ENCODE measurements around the gene WDR82. TPM values are rescaled to one million over a fixed set of nuclear protein-coding genes. Genes with fewer than 3 reads are reported as not detected.

Gene WDR82
- total and polyA plus RNA-seq, 7 donors, result 22.2 to 54.9 (median 46.8) TPM

DNA sequence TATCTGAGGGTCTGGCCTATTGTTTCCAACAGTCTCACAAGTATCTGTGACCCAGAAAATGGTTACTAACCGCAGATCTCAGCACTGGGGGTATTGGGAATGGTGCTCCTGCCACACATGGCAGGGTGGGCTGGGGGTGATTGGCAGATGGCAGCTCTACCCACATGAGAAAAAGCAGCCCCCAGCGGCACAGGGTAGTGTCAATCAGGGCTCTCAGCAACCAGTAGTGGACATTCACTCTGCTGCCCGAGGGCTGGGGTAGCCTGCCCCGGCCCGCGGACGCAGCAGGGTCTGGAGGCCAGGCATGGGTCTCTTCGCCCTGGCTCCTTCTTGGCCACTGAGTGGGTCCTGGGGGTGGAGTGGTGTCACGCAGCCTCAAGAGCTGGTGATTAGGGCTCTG lies 46.2 kb upstream of the WDR82 start:
- TF ChIP-seq, protein P1, sequence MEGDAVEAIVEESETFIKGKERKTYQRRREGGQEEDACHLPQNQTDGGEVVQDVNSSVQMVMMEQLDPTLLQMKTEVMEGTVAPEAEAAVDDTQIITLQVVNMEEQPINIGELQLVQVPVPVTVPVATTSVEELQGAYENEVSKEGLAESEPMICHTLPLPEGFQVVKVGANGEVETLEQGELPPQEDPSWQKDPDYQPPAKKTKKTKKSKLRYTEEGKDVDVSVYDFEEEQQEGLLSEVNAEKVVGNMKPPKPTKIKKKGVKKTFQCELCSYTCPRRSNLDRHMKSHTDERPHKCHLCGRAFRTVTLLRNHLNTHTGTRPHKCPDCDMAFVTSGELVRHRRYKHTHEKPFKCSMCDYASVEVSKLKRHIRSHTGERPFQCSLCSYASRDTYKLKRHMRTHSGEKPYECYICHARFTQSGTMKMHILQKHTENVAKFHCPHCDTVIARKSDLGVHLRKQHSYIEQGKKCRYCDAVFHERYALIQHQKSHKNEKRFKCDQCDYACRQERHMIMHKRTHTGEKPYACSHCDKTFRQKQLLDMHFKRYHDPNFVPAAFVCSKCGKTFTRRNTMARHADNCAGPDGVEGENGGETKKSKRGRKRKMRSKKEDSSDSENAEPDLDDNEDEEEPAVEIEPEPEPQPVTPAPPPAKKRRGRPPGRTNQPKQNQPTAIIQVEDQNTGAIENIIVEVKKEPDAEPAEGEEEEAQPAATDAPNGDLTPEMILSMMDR (IDR thresholded peaks at IDR 0.05), result no peak
- no peak for TF ChIP-seq POLR2AphosphoS5 (IDR thresholded peaks at IDR 0.05)
- no peak for TF ChIP-seq POLR2A (IDR thresholded peaks at IDR 0.05)
- no peak for TF ChIP-seq EP300 (IDR thresholded peaks at IDR 0.05)
- whole genome bisulfite sequencing, 2 donors, result 95 to 98% methylated on average over 9 of the region's 9 CpGs
- no peak for DNase-seq
- Histone ChIP-seq H3K9me3 (no peaks in the 10 kb centered on the region), H3K4me3 (no peak overlapping the region), H3K27ac (no peak overlapping the region), H3K36me3 (no peaks in the 10 kb centered on the region), H3K4me1 (no peaks in the 10 kb centered on the region), H3K27me3 (no peaks in the 10 kb centered on the region)
- intact Hi-C loops (cut with DNase I), result no loop called here

DNA sequence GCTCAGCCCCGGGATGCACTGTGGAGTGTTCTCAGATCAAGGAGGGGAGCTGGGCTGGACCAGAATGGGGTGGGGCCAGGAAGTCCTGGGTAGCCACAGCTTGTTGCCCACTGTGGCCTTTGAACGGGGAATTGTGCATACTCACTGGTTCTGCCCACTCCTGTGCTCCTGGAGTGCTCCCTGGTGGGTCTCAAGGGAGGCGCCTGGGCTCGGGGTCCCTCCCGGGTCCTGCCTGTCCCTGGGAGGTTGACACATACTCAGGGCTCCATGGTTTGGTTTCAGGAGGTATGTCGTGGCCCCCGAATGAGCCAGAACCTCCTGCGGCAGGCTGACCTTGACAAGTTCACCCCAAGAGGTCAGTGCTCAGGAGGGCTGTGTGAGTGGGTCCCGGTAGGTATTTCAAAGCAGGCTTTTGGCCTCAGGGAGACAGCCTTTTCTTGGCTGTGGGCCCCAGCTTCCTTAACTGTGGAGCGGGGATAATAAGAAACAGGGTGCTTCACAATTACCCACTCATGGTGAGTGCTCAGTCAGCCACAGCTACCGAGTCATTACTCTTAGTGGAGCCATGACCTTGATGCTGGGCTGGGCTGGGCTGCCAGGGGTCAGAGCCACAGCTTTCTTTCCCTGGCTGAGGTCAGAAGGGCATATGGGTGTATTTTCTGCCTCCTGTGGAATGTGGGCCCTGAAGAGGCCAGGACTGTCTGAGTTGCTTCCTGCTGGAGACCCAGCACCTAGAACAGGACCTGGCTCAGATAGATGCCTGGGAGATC lies 45.3 kb upstream of the WDR82 start:
- intact Hi-C loops (cut with DNase I), result no loop called here
- Histone ChIP-seq H3K36me3 (no peaks in the 10 kb centered on the region), H3K27ac (no peak overlapping the region), H3K4me1 (no peaks in the 10 kb centered on the region), H3K27me3 (no peaks in the 10 kb centered on the region), H3K9me3 (no peaks in the 10 kb centered on the region), H3K4me3 (no peak overlapping the region)
- TF ChIP-seq POLR2A (IDR thresholded peaks at IDR 0.05) (no peak), POLR2AphosphoS5 (IDR thresholded peaks at IDR 0.05) (no peak), EP300 (IDR thresholded peaks at IDR 0.05) (no peak)
- TF ChIP-seq, protein P1 (IDR thresholded peaks at IDR 0.05), result no peak
- 87 to 90% methylated on average over 11 of the region's 11 CpGs for WGBS, 2 donors
- no peak for DNase-seq

DNA sequence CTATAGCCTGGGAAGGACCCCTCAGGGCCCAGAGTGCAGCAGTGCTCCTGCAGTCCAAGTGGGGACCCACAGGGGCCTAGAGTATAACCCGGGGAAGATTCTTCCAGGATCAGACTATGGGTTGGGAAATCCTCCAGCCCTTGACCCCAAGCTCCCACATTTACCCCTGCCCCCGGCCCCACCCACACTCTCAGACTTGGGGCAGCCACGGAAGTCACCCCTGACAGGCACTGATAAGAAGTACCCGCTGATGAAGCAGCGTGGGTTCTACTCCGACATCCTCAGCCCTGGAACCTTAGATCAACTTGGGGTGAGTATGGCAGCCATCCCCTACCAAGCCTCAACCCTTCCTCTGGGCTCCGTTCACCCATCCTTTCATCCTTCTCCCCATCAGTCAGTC lies 44.0 kb upstream of the WDR82 start:
- Histone ChIP-seq H3K27ac (no peak overlapping the region), H3K4me1 (peaks cover 0 to 9% (median 6%) of the 10 kb centered on the region in 4 donors), H3K9me3 (no peaks in the 10 kb centered on the region), H3K27me3 (no peaks in the 10 kb centered on the region), H3K36me3 (no peaks in the 10 kb centered on the region), H3K4me3 (no peak overlapping the region)
- no peak for TF ChIP-seq POLR2AphosphoS5 (IDR thresholded peaks at IDR 0.05)
- no peak for TF ChIP-seq POLR2A (IDR thresholded peaks at IDR 0.05)
- TF ChIP-seq, protein P1 (IDR thresholded peaks at IDR 0.05), result no peak
- no peak for TF ChIP-seq EP300 (IDR thresholded peaks at IDR 0.05)
- 88 to 92% methylated on average over 7 of the region's 7 CpGs for WGBS, 2 donors
- no peak for DNase-seq
- intact Hi-C loops (cut with DNase I), result no loop called here

DNA sequence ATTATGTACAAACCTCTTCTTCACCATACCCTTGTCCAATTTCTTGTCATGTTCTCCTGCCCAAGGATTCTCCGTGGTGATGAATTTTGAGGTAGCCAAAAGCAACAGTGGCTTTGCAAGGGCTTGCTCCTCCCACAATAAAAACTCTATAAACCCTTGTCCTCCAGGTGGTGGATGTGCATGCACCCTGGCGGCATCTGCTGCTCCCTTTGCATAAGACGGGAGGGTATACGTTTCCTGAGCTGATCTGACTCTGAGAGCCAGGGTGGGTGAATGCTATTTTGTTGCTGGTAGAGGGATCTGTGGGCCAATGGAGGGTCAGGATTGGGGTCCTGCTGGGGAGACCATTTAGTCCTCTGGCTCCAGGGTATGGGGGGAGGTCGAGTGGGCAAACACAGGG lies 43.0 kb upstream of the WDR82 start:
- H3K27me3 ChIP-seq, result no peaks in the 10 kb centered on the region
- H3K36me3 ChIP-seq, result no peaks in the 10 kb centered on the region
- 42 to 70% methylated on average over 5 of the region's 5 CpGs for WGBS, 2 donors
- intact Hi-C loops (cut with DNase I), result no loop called here
- H3K9me3 ChIP-seq, result no peaks in the 10 kb centered on the region
- H3K4me1 ChIP-seq, result peaks cover 0 to 14% (median 11%) of the 10 kb centered on the region in 4 donors
- H3K27ac ChIP-seq, result no peak overlapping the region
- no peak overlapping the region for H3K4me3 ChIP-seq
- no peak for DNase-seq
- no peak for TF ChIP-seq POLR2AphosphoS5 (IDR thresholded peaks at IDR 0.05)
- TF ChIP-seq, protein P1 (IDR thresholded peaks at IDR 0.05), result no peak
- TF ChIP-seq EP300 (IDR thresholded peaks at IDR 0.05), result no peak
- no peak for TF ChIP-seq POLR2A (IDR thresholded peaks at IDR 0.05)
